Left ventricle myocardium inferior (tissue), 1 donor: ENCODE measurements around the gene MARK4. TPM values are rescaled to one million over a fixed set of nuclear protein-coding genes. Genes with fewer than 3 reads are reported as not detected.
A peak's percentile ranks its signal among the peaks of the same experiment; 100 is the strongest.

Source experiments
- DNase-seq: peaks from one replicate; pipeline ENCODE4 v3.0.0-alpha.2; 2020
- H3K27ac ChIP-seq: fragments of 200-600 bp; replicated peaks from 2 replicates; pipeline ENCODE4 v1.8.0; 2021
- H3K27me3 ChIP-seq: fragments of 200-600 bp; 2 replicates; pipeline ENCODE4 v1.8.0; 2021; ENCODE audit warnings: low read depth
- H3K36me3 ChIP-seq: fragments of 200-600 bp; 2 replicates; pipeline ENCODE4 v1.8.0; 2021
- H3K4me1 ChIP-seq: fragments of 200-600 bp; 2 replicates; pipeline ENCODE4 v1.8.0; 2021
- H3K4me3 ChIP-seq: fragments of 200-600 bp; 2 replicates; pipeline ENCODE4 v1.8.0; 2021; ENCODE audit warnings: mild to moderate bottlenecking, moderate library complexity
- H3K9me3 ChIP-seq: fragments of 200-600 bp; replicated peaks from 2 replicates; pipeline ENCODE4 v1.8.0; 2021
- CTCF ChIP-seq: fragments of 200-600 bp; IDR thresholded peaks from 2 replicates; pipeline ENCODE4 v1.8.0; 2021; ENCODE audit warnings: antibody characterized with exemption, mild to moderate bottlenecking, borderline replicate concordance
- intact Hi-C: fragments of 100-400 bp; cut with micrococcal nuclease; formaldehyde crosslinking; loops from one replicate; pipeline ENCODE4 v1.11.0; 2022
- total RNA-seq: library from RNA; stranded (reverse); fragmentation: NEBNext Ultra II Directional; extraction: Animal tissue kit (Norgen Biotek cat#: 25700); gene quantifications from one replicate; pipeline ENCODE4 v1.2.1, GENCODE V29; 2021
- donor health status: DM: no; HTN: yes; CAD: no; lungs with severe emphysema.

The MARK4 gene
- total RNA-seq, 1 donor from 2014 or later = 26.5 TPM

- no peak for TF ChIP-seq CTCF
- no peak for DNase-seq
- Histone ChIP-seq H3K27ac (peak overlapping the region; percentile 77), H3K36me3 (no peaks in the 10 kb centered on the region), H3K27me3 (peaks cover 72% of the 10 kb centered on the region), H3K4me1 (peaks cover 32% of the 10 kb centered on the region), H3K9me3 (no peaks in the 10 kb centered on the region), H3K4me3 (no peak overlapping the region)
- intact Hi-C loops = no loop called here
These were observed 38.0 kb upstream of the MARK4 start for GRCh38 chr19:45213031-45213430.

GRCh38 chr19:45215391-45216191, 35.5 kb upstream of the MARK4 start:
- Histone ChIP-seq H3K27me3 (peaks cover 78% of the 10 kb centered on the region), H3K9me3 (no peaks in the 10 kb centered on the region), H3K27ac (peak overlapping the region; percentile 30), H3K4me3 (peak overlapping the region; percentile 33), H3K4me1 (peaks cover 32% of the 10 kb centered on the region), H3K36me3 (no peaks in the 10 kb centered on the region)
- no peak for DNase-seq
- intact Hi-C loops = no loop called here
- no peak for TF ChIP-seq CTCF

GRCh38 chr19:45216667-45217066, 34.4 kb upstream of the MARK4 start:
- intact Hi-C loops = no loop called here

GRCh38 chr19:45217193-45217956, 33.7 kb upstream of the MARK4 start:
- no peak overlapping the region for H3K27ac ChIP-seq
- H3K36me3 ChIP-seq = no peaks in the 10 kb centered on the region
- intact Hi-C loops = no loop called here
- H3K4me3 ChIP-seq = peak overlapping the region; percentile 33
- no peak for DNase-seq
- peaks cover 27% of the 10 kb centered on the region for H3K4me1 ChIP-seq
- H3K27me3 ChIP-seq = peaks cover 63% of the 10 kb centered on the region
- no peaks in the 10 kb centered on the region for H3K9me3 ChIP-seq
- no peak for TF ChIP-seq CTCF

More at GRCh38 chr19:45216667-45217066, 34.4 kb upstream of the MARK4 start:
- TF ChIP-seq CTCF = no peak
- H3K4me3 ChIP-seq = no peak overlapping the region
- H3K4me1 ChIP-seq = peaks cover 32% of the 10 kb centered on the region
- no peaks in the 10 kb centered on the region for H3K36me3 ChIP-seq
- no peak for DNase-seq
- H3K9me3 ChIP-seq = no peaks in the 10 kb centered on the region
- H3K27me3 ChIP-seq = peaks cover 69% of the 10 kb centered on the region
- no peak overlapping the region for H3K27ac ChIP-seq

GRCh38 chr19:45217957-45218334, 33.1 kb upstream of the MARK4 start:
- TF ChIP-seq CTCF = no peak
- Histone ChIP-seq H3K9me3 (no peaks in the 10 kb centered on the region), H3K27me3 (peaks cover 58% of the 10 kb centered on the region), H3K4me3 (no peak overlapping the region), H3K27ac (no peak overlapping the region), H3K36me3 (no peaks in the 10 kb centered on the region), H3K4me1 (peaks cover 22% of the 10 kb centered on the region)
- DNase-seq = no peak
- intact Hi-C loops = no loop called here
